ENCODE measurements around the gene ALOX15.

Gene ALOX15

GRCh38 chr17:4622375-4622774 is 19.1 kb downstream of the ALOX15 start:
- no peak for TF ChIP-seq CTCF (IDR thresholded peaks at IDR 0.05; ENCODE audit: extremely low read depth, missing control alignments)
- no peak for DNase-seq (ENCODE audit: low spot score)

- no peak for TF ChIP-seq CTCF (IDR thresholded peaks at IDR 0.05; ENCODE audit: extremely low read depth, missing control alignments)
- DNase-seq (ENCODE audit: low spot score): no peak
Observed at GRCh38 chr17:4620531-4621101, 20.9 kb downstream of the ALOX15 start.

- no peak for DNase-seq (ENCODE audit: low spot score)
- TF ChIP-seq CTCF (IDR thresholded peaks at IDR 0.05; ENCODE audit: extremely low read depth, missing control alignments): no peak
Observed at GRCh38 chr17:4617590-4618351, 23.7 kb downstream of the ALOX15 start.

GRCh38 chr17:4617090-4617489 is 24.4 kb downstream of the ALOX15 start:
- DNase-seq (ENCODE audit: low spot score): no peak
- no peak for TF ChIP-seq CTCF (IDR thresholded peaks at IDR 0.05; ENCODE audit: extremely low read depth, missing control alignments)

- TF ChIP-seq CTCF (IDR thresholded peaks at IDR 0.05; ENCODE audit: extremely low read depth, missing control alignments): no peak
- DNase-seq (ENCODE audit: low spot score): no peak
Observed at GRCh38 chr17:4616476-4616875, 25.0 kb downstream of the ALOX15 start.

- no peak for DNase-seq (ENCODE audit: low spot score)
- TF ChIP-seq CTCF (IDR thresholded peaks at IDR 0.05; ENCODE audit: extremely low read depth, missing control alignments): no peak
Observed at GRCh38 chr17:4610656-4611055, 30.8 kb downstream of the ALOX15 start.

GRCh38 chr17:4610162-4610561 is 31.3 kb downstream of the ALOX15 start:
- DNase-seq (ENCODE audit: low spot score): no peak
- no peak for TF ChIP-seq CTCF (IDR thresholded peaks at IDR 0.05; ENCODE audit: extremely low read depth, missing control alignments)

Measured in GM20000 (cell line).